Measurements from ENCODE around the gene ATR. TPM values are rescaled to one million over a fixed set of nuclear protein-coding genes. Genes with fewer than 3 reads are reported as not detected.
"Not testable (repeated sequence)": the region's sequence is repeated elsewhere in the genome, so short reads cannot be mapped to it uniquely, and the experiment has no call there.

The ATR gene
- total RNA-seq, 4 donors from 2014 or later: 13.1 to 26.8 (median 20.4) TPM

- TF ChIP-seq CTCF (IDR thresholded peaks at IDR 0.05): no peak
- TF ChIP-seq POLR2AphosphoS5 (IDR thresholded peaks at IDR 0.05): no peak
- TF ChIP-seq POLR2A (IDR thresholded peaks at IDR 0.05): no peak
- no peak for TF ChIP-seq EP300 (IDR thresholded peaks at IDR 0.05)
- Histone ChIP-seq H3K4me1 (no peaks in the 10 kb centered on the region), H3K36me3 (peaks cover 0 to 63% of the 10 kb centered on the region in 2 donors), H3K9me3 (no peaks in the 10 kb centered on the region), H3K27me3 (no peaks in the 10 kb centered on the region), H3K27ac (no peak overlapping the region), H3K4me3 (no peak overlapping the region)
- 89 to 91% methylated on average over 2 to 3 of the region's 3 CpGs for WGBS, 2 donors (ENCODE audit: low coverage in 1 of 2)
- ATAC-seq: no peak
Observed at GRCh38 chr3:142566096-142566495, 12.4 kb downstream of the ATR start.

GRCh38 chr3:142563496-142563997, 15.0 kb downstream of the ATR start:
- Histone ChIP-seq H3K4me1 (no peaks in the 10 kb centered on the region), H3K9me3 (no peaks in the 10 kb centered on the region), H3K27me3 (no peaks in the 10 kb centered on the region), H3K36me3 (peaks cover 0 to 79% of the 10 kb centered on the region in 2 donors), H3K27ac (no peak overlapping the region), H3K4me3 (no peak overlapping the region)
- WGBS, 2 donors (ENCODE audit: low coverage in 1 of 2): 85 to 100% methylated on average over 3 to 4 of the region's 4 CpGs
- no peak for TF ChIP-seq EP300 (IDR thresholded peaks at IDR 0.05)
- no peak for TF ChIP-seq CTCF (IDR thresholded peaks at IDR 0.05)
- TF ChIP-seq POLR2AphosphoS5 (IDR thresholded peaks at IDR 0.05): no peak
- TF ChIP-seq POLR2A (IDR thresholded peaks at IDR 0.05): no peak
- no peak for ATAC-seq

- no peak for ATAC-seq
- Histone ChIP-seq H3K36me3 (peaks cover 0 to 95% of the 10 kb centered on the region in 2 donors), H3K27ac (no peak overlapping the region), H3K27me3 (no peaks in the 10 kb centered on the region), H3K9me3 (no peaks in the 10 kb centered on the region), H3K4me3 (no peak overlapping the region), H3K4me1 (no peaks in the 10 kb centered on the region)
- no peak for TF ChIP-seq POLR2AphosphoS5 (IDR thresholded peaks at IDR 0.05)
- TF ChIP-seq EP300 (IDR thresholded peaks at IDR 0.05): no peak
- TF ChIP-seq POLR2A (IDR thresholded peaks at IDR 0.05): no peak
- TF ChIP-seq CTCF (IDR thresholded peaks at IDR 0.05): no peak
Observed at GRCh38 chr3:142560118-142560517, 18.4 kb downstream of the ATR start.

GRCh38 chr3:142553741-142554140, 24.8 kb downstream of the ATR start:
- TF ChIP-seq EP300 (IDR thresholded peaks at IDR 0.05): no peak
- no peak for TF ChIP-seq CTCF (IDR thresholded peaks at IDR 0.05)
- TF ChIP-seq POLR2AphosphoS5 (IDR thresholded peaks at IDR 0.05): no peak
- TF ChIP-seq POLR2A (IDR thresholded peaks at IDR 0.05): no peak
- H3K27me3 ChIP-seq: no peaks in the 10 kb centered on the region
- 94 to 100% methylated on average over 1 of the region's 1 CpG for WGBS, 2 donors (ENCODE audit: low coverage in 1 of 2)
- peaks cover 0 to 98% of the 10 kb centered on the region in 2 donors for H3K36me3 ChIP-seq
- ATAC-seq: no peak
- H3K27ac ChIP-seq: no peak overlapping the region
- no peaks in the 10 kb centered on the region for H3K4me1 ChIP-seq
- H3K4me3 ChIP-seq: no peak overlapping the region
- H3K9me3 ChIP-seq: no peaks in the 10 kb centered on the region

- H3K4me1 ChIP-seq, H3K27me3 ChIP-seq, H3K27ac ChIP-seq, H3K9me3 ChIP-seq, H3K4me3 ChIP-seq, ATAC-seq: not testable (repeated sequence)
- 100% methylated on average over 1 of the region's 1 CpG; no CpG with 5 or more reads in 1 of the 2 donors for WGBS, 2 donors (ENCODE audit: low coverage in 1 of 2)
- H3K36me3 ChIP-seq: peaks cover 0 to 98% of the 10 kb centered on the region in 2 donors
Observed at GRCh38 chr3:142552579-142552978, 26.0 kb downstream of the ATR start.
